ENCODE measurements around the gene SSH2. TPM values are rescaled to one million over a fixed set of nuclear protein-coding genes. Genes with fewer than 3 reads are reported as not detected.

The SSH2 gene
- total RNA-seq, 4 donors from 2014 or later = 140 to 241 (median 172) TPM

DNA sequence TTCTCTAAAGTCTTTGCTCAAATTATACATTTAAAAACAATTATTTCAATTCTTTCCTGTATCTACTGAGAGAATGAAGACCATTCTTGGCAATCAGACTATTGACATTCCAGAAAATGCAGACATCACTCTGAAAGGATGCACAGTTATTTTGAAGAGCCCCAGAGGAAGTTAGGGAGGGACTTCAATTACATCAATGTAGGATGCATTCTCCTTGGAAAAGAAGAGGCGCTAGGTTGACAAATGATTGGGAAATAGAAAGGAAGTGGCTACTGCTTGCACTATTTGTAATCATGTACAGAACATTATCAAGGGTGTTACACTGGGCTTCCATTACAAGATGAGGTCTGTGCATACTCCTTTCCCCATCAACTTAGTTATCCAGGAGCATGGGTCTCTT is 74.3 kb downstream of the SSH2 start:
- TF ChIP-seq POLR2A (IDR thresholded peaks at IDR 0.05) (no peak), CTCF (IDR thresholded peaks at IDR 0.05 in 4 of 5, conservative IDR thresholded peaks at IDR 0.05 in 1 of 5) (no peak)
- in situ Hi-C loops (cut with MboI; ENCODE audit: low sequenced_read_pairs in 4 of 4) = no loop called here

DNA sequence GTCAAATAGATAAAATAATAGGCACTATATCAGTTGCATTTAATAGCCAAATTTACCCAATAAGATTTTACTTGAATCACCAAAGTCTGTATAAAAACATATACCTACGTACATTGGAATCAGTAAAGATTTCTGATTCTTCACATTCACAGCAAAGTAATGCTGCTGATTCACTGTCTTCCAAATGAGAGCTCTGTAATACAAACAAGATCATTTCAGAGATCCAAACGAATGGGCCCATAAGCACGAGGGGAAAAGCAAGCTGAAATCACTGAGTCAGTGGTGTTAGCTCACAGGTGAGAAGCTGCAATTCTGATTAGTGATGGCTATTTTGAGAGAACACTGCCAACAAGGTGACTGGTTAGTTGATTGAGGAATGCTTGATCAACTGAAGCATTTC is 81.3 kb downstream of the SSH2 start:
- intact Hi-C loops (cut with DNase I; ENCODE audit: low total_unique reads) (no loop called here), in situ Hi-C loops (cut with MboI; ENCODE audit: low sequenced_read_pairs in 4 of 4) (no loop called here)
- no peak for DNase-seq
- Histone ChIP-seq H3K4me3 (no peak overlapping the region), H3K27me3 (no peaks in the 10 kb centered on the region), H3K36me3 (no peaks in the 10 kb centered on the region), H3K27ac (no peak overlapping the region), H3K9me3 (no peaks in the 10 kb centered on the region), H3K4me1 (peaks cover 0 to 3% of the 10 kb centered on the region in 2 donors)
- ATAC-seq = no peak
- TF ChIP-seq CTCF (IDR thresholded peaks at IDR 0.05 in 4 of 5, conservative IDR thresholded peaks at IDR 0.05 in 1 of 5) = no peak
- TF ChIP-seq POLR2A (IDR thresholded peaks at IDR 0.05) = no peak

More for the DNA sequence above, 74.3 kb downstream of the SSH2 start:
- Histone ChIP-seq H3K36me3 (no peaks in the 10 kb centered on the region), H3K9me3 (no peaks in the 10 kb centered on the region), H3K4me1 (no peaks in the 10 kb centered on the region), H3K4me3 (no peak overlapping the region), H3K27ac (no peak overlapping the region), H3K27me3 (no peaks in the 10 kb centered on the region)
- intact Hi-C loops (cut with DNase I; ENCODE audit: low total_unique reads) = no loop called here
- ATAC-seq (no peak), DNase-seq (no peak)

- Histone ChIP-seq H3K36me3 (no peaks in the 10 kb centered on the region), H3K9me3 (no peaks in the 10 kb centered on the region), H3K27ac (no peak overlapping the region), H3K4me1 (peaks cover 0 to 3% of the 10 kb centered on the region in 2 donors), H3K4me3 (no peak overlapping the region), H3K27me3 (no peaks in the 10 kb centered on the region)
- intact Hi-C loops (cut with DNase I; ENCODE audit: low total_unique reads) (no loop called here), in situ Hi-C loops (cut with MboI; ENCODE audit: low sequenced_read_pairs in 4 of 4) (no loop called here)
- TF ChIP-seq CTCF (IDR thresholded peaks at IDR 0.05 in 4 of 5, conservative IDR thresholded peaks at IDR 0.05 in 1 of 5) (no peak), POLR2A (IDR thresholded peaks at IDR 0.05) (no peak)
- no peak for DNase-seq
- no peak for ATAC-seq
Measured at GRCh38 chr17:29847527-29848400, 82.3 kb downstream of the SSH2 start.

GRCh38 chr17:29847118-29847517 is 82.9 kb downstream of the SSH2 start:
- TF ChIP-seq CTCF (IDR thresholded peaks at IDR 0.05 in 4 of 5, conservative IDR thresholded peaks at IDR 0.05 in 1 of 5) = no peak
- no peak for TF ChIP-seq POLR2A (IDR thresholded peaks at IDR 0.05)
- Histone ChIP-seq H3K4me1 (peaks cover 0 to 3% of the 10 kb centered on the region in 2 donors), H3K27me3 (no peaks in the 10 kb centered on the region), H3K9me3 (no peaks in the 10 kb centered on the region), H3K36me3 (no peaks in the 10 kb centered on the region), H3K4me3 (no peak overlapping the region), H3K27ac (no peak overlapping the region)
- intact Hi-C loops (cut with DNase I; ENCODE audit: low total_unique reads) = no loop called here
- DNase-seq (no peak), ATAC-seq (no peak)
- in situ Hi-C loops (cut with MboI; ENCODE audit: low sequenced_read_pairs in 4 of 4) = no loop called here
